ENCODE data around the gene SEMA4D. TPM values are rescaled to one million over a fixed set of nuclear protein-coding genes. Genes with fewer than 3 reads are reported as not detected.

Gene SEMA4D
- total and polyA plus RNA-seq, 12 donors = 2.3 to 51.0 (median 20.2) TPM

- no peak for TF ChIP-seq CTCF (IDR thresholded peaks at IDR 0.05)
- WGBS, 2 donors = 82 to 86% methylated on average over 3 of the region's 3 CpGs
- Histone ChIP-seq H3K4me3 (no peak overlapping the region), H3K27ac (peak overlapping the region in 1 of 10 donors; percentile 88), H3K36me3 (no peaks in the 10 kb centered on the region), H3K4me1 (peaks cover 0 to 94% (median 0%) of the 10 kb centered on the region in 9 donors), H3K27me3 (no peaks in the 10 kb centered on the region), H3K9me3 (peaks cover 0 to 6% (median 0%) of the 10 kb centered on the region in 11 donors)
- ATAC-seq (no peak), DNase-seq (no peak)
- intact Hi-C loops (cut with DNase I) = loop anchor here in 1 of 10 donors (10.0 kb wide), 1 partner anchor 132 kb away; no protein-coding TSS in a partner anchor
These were observed 28.8 kb upstream of the SEMA4D start for GRCh38 chr9:89526667-89527066.

DNA sequence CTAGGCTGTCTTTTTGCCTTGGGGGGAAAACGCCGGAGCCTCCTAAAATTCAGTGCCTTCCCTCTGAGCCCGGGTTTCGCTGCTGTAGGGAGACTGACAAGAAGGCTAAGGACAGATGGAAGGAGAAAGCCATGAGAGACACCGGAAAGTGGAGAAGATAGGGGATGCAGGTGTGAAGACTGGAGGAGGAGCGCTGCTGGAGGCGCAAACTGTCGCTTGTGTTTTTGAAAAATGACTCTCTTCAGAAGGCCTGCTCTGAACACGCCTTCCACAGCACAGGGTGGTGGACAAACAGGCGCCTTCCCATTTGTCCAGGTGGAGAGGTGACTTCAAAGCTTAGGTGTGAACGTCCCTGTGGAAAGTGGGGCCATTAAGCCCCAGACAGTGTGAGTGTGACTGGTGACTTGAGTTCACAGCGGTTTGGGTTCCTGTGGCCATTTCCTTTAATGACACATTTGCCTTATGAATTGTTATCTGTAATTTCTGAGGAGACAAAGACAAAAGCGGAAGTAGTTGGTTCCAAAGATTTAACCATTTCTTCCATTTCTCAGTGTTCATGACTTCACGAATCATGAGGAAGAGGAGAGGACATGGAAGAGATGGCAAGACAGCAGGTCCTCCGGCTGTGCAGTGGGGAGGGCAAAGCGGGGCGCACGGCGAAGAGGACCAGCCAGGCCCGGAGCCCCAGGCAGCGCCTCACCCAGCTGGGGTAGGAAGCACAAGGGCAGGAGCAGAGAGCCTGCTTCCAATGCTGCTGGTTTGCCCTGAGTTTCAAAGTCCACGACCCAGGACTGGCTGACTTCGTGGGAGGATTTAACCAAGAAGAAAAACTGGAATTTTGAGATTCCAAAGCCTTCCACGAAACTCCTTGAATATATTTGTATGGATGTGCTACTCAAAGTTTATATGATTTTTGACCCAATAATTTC lies 27.8 kb upstream of the SEMA4D start:
- H3K27ac ChIP-seq = peak overlapping the region in 1 of 10 donors; percentile 88

DNA sequence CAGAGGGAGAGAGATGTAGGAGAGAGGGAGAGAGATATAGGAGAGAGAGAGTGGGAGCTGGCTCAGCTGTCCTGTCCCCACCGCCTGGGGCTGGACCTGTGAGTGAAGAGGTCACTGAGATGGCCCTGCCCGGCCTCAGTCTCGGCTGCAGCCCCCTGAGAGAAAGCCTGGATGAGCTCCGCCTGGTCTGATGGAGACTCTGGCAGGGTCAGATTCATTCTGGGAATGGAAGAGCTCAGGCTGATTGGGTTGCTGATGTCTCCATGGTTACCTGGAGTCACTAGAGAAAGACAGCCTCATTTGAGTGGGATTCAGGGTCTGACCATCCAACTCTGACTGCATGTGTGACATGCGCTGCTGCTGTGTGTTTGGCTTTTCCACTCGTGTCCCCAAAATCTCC lies 27.1 kb upstream of the SEMA4D start:
- peaks cover 0 to 6% (median 0%) of the 10 kb centered on the region in 11 donors for H3K9me3 ChIP-seq
- H3K27me3 ChIP-seq = no peaks in the 10 kb centered on the region
- ATAC-seq (no peak), DNase-seq (no peak)
- 60 to 69% methylated on average over 6 of the region's 6 CpGs for WGBS, 2 donors
- intact Hi-C loops (cut with DNase I) = loop anchor here in 1 of 10 donors (10.0 kb wide), 1 partner anchor 130 kb away; no protein-coding TSS in a partner anchor
- no peaks in the 10 kb centered on the region for H3K36me3 ChIP-seq
- peaks cover 0 to 92% (median 0%) of the 10 kb centered on the region in 9 donors for H3K4me1 ChIP-seq
- no peak overlapping the region for H3K4me3 ChIP-seq
- peak overlapping the region in 1 of 10 donors; percentile 88 for H3K27ac ChIP-seq
- TF ChIP-seq CTCF (IDR thresholded peaks at IDR 0.05) = no peak

More for the DNA sequence above, 27.8 kb upstream of the SEMA4D start:
- no peaks in the 10 kb centered on the region for H3K27me3 ChIP-seq
- DNase-seq (no peak), ATAC-seq (no peak)
- 80 to 81% methylated on average over 24 of the region's 24 CpGs for WGBS, 2 donors
- peaks cover 0 to 6% (median 0%) of the 10 kb centered on the region in 11 donors for H3K9me3 ChIP-seq
- TF ChIP-seq CTCF (IDR thresholded peaks at IDR 0.05) = no peak
- H3K4me1 ChIP-seq = peaks cover 0 to 97% (median 0%) of the 10 kb centered on the region in 9 donors
- intact Hi-C loops (cut with DNase I) = loop anchor here in 1 of 10 donors (10.0 kb wide), 1 partner anchor 131 kb away; no protein-coding TSS in a partner anchor
- no peaks in the 10 kb centered on the region for H3K36me3 ChIP-seq
- H3K4me3 ChIP-seq = no peak overlapping the region

DNA sequence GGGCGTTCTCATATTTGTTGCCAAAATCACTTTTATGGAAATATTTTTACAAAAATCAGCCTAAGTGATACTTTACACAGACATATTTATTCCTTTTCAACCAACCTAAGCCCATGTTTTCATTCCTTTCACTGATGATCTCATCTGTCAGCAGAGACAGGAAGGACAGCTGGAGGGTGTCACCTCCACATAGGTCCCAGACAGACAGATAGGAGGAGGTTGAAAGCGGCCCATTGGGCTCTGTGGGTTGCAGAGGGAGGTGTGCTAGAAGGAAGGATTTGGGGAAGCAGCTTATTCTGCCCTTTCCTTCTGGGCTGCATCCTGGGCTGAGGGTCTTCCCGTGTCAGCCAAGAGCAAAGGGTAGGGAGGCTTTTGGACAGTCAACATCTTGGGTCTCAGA lies 26.0 kb upstream of the SEMA4D start:
- Histone ChIP-seq H3K27me3 (no peaks in the 10 kb centered on the region), H3K36me3 (no peaks in the 10 kb centered on the region), H3K4me3 (no peak overlapping the region), H3K4me1 (peaks cover 0 to 92% (median 0%) of the 10 kb centered on the region in 9 donors), H3K9me3 (peaks cover 0 to 6% (median 0%) of the 10 kb centered on the region in 11 donors), H3K27ac (peak overlapping the region in 1 of 10 donors; percentile 88)
- DNase-seq (no peak), ATAC-seq (no peak)
- TF ChIP-seq CTCF (IDR thresholded peaks at IDR 0.05) = no peak
- intact Hi-C loops (cut with DNase I) = loop anchor here in 1 of 10 donors (10.0 kb wide), 1 partner anchor 129 kb away; no protein-coding TSS in a partner anchor
- WGBS, 2 donors = 50 to 60% methylated on average over 3 of the region's 3 CpGs

All from heart right ventricle (tissue), 16 donors.